Mesothelial cell of epicardium (in vitro differentiated cells): Measurements from ENCODE around the gene MROH8. TPM values are rescaled to one million over a fixed set of nuclear protein-coding genes. Genes with fewer than 3 reads are reported as not detected.

Source experiments
- DNase-seq, 2 experiments: peaks; one replicate each; pipeline ENCODE4 v3.0.0; 2021; ENCODE audit warnings: low spot score in 2 of 2; ENCODE audit not compliant: unreplicated experiment in 2 of 2
- H3K27ac Mint-ChIP-seq: 2 replicates; pipeline ENCODE4 v1.8.0; 2021; ENCODE audit warnings: mixed read lengths
- H3K27me3 Mint-ChIP-seq: 2 replicates; pipeline ENCODE4 v1.8.0; 2021; ENCODE audit warnings: low read depth, mixed read lengths
- H3K36me3 Mint-ChIP-seq: 2 replicates; pipeline ENCODE4 v1.8.0; 2021; ENCODE audit warnings: mixed read lengths
- H3K4me1 Mint-ChIP-seq: 2 replicates; pipeline ENCODE4 v1.8.0; 2021; ENCODE audit warnings: mixed read lengths
- H3K4me3 Mint-ChIP-seq: 2 replicates; pipeline ENCODE4 v1.8.0; 2021; ENCODE audit warnings: mild to moderate bottlenecking, moderate library complexity, mixed read lengths
- H3K9me3 Mint-ChIP-seq: 2 replicates; pipeline ENCODE4 v1.8.0; 2021; ENCODE audit warnings: mixed read lengths
- total RNA-seq: library from RNA; stranded (reverse); gene quantifications from 3 replicates; pipeline ENCODE4 v1.2.1, GENCODE V29; 2021
- TF ChIP-seq, protein P1 (sequence below): fragments of 200-600 bp; sonication (generic); IDR thresholded peaks from one replicate; pipeline ENCODE4 v1.5.0; 2021; ENCODE audit warnings: antibody characterized with exemption; ENCODE audit not compliant: unreplicated experiment

MROH8 gene
- total RNA-seq, 1 donor from 2014 or later: 6.3 TPM

GRCh38 chr20:37190354-37191112 lies 11.2 kb upstream of the MROH8 start:
- peaks cover 13% of the 10 kb centered on the region for H3K4me1 Mint-ChIP-seq
- no peaks in the 10 kb centered on the region for H3K9me3 Mint-ChIP-seq
- H3K4me3 Mint-ChIP-seq: no peak overlapping the region
- no peaks in the 10 kb centered on the region for H3K27me3 Mint-ChIP-seq
- no peak for DNase-seq
- H3K27ac Mint-ChIP-seq: peak overlapping the region; percentile 43
- H3K36me3 Mint-ChIP-seq: peaks cover 27% of the 10 kb centered on the region
- TF ChIP-seq, protein P1, sequence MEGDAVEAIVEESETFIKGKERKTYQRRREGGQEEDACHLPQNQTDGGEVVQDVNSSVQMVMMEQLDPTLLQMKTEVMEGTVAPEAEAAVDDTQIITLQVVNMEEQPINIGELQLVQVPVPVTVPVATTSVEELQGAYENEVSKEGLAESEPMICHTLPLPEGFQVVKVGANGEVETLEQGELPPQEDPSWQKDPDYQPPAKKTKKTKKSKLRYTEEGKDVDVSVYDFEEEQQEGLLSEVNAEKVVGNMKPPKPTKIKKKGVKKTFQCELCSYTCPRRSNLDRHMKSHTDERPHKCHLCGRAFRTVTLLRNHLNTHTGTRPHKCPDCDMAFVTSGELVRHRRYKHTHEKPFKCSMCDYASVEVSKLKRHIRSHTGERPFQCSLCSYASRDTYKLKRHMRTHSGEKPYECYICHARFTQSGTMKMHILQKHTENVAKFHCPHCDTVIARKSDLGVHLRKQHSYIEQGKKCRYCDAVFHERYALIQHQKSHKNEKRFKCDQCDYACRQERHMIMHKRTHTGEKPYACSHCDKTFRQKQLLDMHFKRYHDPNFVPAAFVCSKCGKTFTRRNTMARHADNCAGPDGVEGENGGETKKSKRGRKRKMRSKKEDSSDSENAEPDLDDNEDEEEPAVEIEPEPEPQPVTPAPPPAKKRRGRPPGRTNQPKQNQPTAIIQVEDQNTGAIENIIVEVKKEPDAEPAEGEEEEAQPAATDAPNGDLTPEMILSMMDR: no peak

GRCh38 chr20:37189416-37190016 lies 10.2 kb upstream of the MROH8 start:
- no peak overlapping the region for H3K27ac Mint-ChIP-seq
- no peaks in the 10 kb centered on the region for H3K9me3 Mint-ChIP-seq
- peaks cover 31% of the 10 kb centered on the region for H3K36me3 Mint-ChIP-seq
- H3K27me3 Mint-ChIP-seq: no peaks in the 10 kb centered on the region
- TF ChIP-seq, protein P1: no peak
- H3K4me3 Mint-ChIP-seq: no peak overlapping the region
- DNase-seq: no peak
- peaks cover 6% of the 10 kb centered on the region for H3K4me1 Mint-ChIP-seq

GRCh38 chr20:37188787-37189186 lies 9.4 kb upstream of the MROH8 start:
- H3K4me1 Mint-ChIP-seq: peaks cover 5% of the 10 kb centered on the region
- no peak overlapping the region for H3K27ac Mint-ChIP-seq
- DNase-seq: no peak
- H3K4me3 Mint-ChIP-seq: no peak overlapping the region
- TF ChIP-seq, protein P1: no peak
- H3K9me3 Mint-ChIP-seq: no peaks in the 10 kb centered on the region
- peaks cover 33% of the 10 kb centered on the region for H3K36me3 Mint-ChIP-seq
- H3K27me3 Mint-ChIP-seq: no peaks in the 10 kb centered on the region

DNA sequence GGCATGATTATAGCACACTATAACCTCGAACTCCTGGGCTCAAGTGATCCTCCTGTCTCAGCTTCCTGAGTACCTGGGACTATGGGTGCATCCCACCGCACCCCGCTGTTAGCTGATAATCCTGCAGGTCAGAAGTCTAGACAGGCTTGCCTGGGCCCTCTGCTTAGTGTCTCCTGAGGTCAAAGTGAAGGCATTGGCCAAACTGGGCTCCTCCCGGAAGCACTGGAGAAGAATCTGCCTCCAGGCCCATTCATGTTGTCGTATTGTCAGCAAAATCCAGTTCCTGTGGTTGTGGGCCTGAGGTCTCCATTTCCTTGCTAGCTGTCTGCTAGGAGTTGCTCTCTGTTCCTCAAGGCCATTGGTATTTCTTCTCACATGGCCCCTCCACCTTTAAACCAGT lies 6.3 kb upstream of the MROH8 start:
- Mint-ChIP-seq H3K27me3 (no peaks in the 10 kb centered on the region), H3K27ac (no peak overlapping the region), H3K9me3 (no peaks in the 10 kb centered on the region), H3K4me3 (no peak overlapping the region), H3K36me3 (peaks cover 32% of the 10 kb centered on the region), H3K4me1 (peaks cover 8% of the 10 kb centered on the region)
- DNase-seq: no peak
- TF ChIP-seq, protein P1: no peak

DNA sequence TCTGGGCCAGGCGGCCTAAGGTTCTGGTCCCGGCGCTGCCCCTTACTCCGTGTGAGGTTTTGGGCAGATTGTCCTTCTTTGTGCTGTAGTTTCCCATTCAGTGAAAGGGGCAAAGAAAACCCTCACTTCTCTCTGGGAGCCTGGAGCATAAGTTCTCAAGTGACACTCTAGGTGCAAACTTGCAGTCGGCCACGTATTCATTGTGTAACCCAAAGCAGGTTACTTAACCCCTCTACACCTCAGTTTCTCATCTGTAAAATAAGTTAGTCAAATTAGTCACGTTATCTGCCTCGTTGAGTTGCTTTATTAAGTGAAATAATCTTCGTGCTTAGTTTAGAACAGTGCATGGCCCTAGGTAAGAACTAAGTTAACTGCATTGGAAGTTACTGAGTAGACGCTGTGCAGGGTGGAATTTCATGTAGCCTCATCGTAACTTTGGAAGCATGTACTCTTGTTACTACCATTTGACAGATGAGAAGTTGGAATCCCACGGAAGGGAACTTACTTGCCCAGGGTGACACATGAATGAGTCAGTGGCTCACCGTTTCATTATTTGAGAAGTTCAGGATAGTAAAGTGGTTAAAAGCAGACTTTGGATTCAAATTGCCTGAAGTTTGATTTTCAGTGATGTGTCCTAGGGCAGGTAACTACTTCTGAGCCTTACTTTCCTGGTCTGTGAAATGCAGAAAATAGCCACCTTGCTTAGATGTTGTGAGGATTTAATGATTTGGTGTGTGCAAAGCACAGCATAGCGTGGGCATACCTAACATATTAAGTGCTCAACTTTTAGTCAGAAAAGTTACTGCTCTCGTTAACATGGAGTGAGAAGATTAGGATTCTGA lies 556 bp upstream of the MROH8 start:
- Mint-ChIP-seq H3K36me3 (peaks cover 14% of the 10 kb centered on the region), H3K27ac (peak overlapping the region; percentile 99), H3K4me3 (peak overlapping the region; percentile 88), H3K4me1 (peaks cover 20% of the 10 kb centered on the region), H3K9me3 (no peaks in the 10 kb centered on the region), H3K27me3 (no peaks in the 10 kb centered on the region)
- no peak for DNase-seq
- TF ChIP-seq, protein P1: no peak
